Right atrium auricular region (tissue), 2 donors: ENCODE results near the gene CSTB. TPM values are rescaled to one million over a fixed set of nuclear protein-coding genes. Genes with fewer than 3 reads are reported as not detected.

Experiments used
- DNase-seq: peaks from one replicate; pipeline ENCODE4 v3.0.0-alpha.2; 2019; ENCODE audit warnings: low spot score
- H3K27ac ChIP-seq, 2 donors: fragments of 200-600 bp; sonication (generic); 1 replicate in 1 of 2; 2 replicates in 1 of 2; pipeline ENCODE4 v1.5.1; 2016 to 2019
- H3K27me3 ChIP-seq, 2 donors: fragments of 200-600 bp; sonication (generic); one replicate each; pipeline versions ENCODE4 v1.5.1 to v1.6.0; 2017 to 2019
- H3K36me3 ChIP-seq: fragments of 200-600 bp; sonication (generic); one replicate; pipeline ENCODE4 v1.5.1; 2016
- H3K4me1 ChIP-seq, 2 donors: fragments of 200-600 bp; sonication (generic); one replicate each; pipeline versions ENCODE4 v1.5.1 to v1.6.0; 2017 to 2019
- H3K4me3 ChIP-seq, 2 donors: fragments of 200-600 bp; sonication (generic); 1 replicate in 1 of 2; 2 replicates in 1 of 2; pipeline ENCODE4 v1.5.1; 2017 to 2019; ENCODE audit warnings: mild to moderate bottlenecking in 1 of 2, moderate library complexity in 1 of 2
- H3K9me3 ChIP-seq, 2 donors: fragments of 200-600 bp; sonication (generic); one replicate each; pipeline ENCODE4 v1.5.1; 2019
- total RNA-seq, 2 donors: library from RNA; depleted of rRNA; stranded (reverse); fragments of >200 nt; gene quantifications; one replicate each; pipeline ENCODE4 v1.1.0, GENCODE V29; 2016
- TF ChIP-seq, protein P1 (sequence below), 2 donors: fragments of 200-600 bp; sonication (generic); IDR thresholded peaks; one replicate each; pipeline ENCODE4 v1.5.1; 2019; ENCODE audit warnings: antibody characterized with exemption in 2 of 2

Gene CSTB
- total RNA-seq, 2 donors from 2014 or later = 8.3 to 8.4 TPM

DNA sequence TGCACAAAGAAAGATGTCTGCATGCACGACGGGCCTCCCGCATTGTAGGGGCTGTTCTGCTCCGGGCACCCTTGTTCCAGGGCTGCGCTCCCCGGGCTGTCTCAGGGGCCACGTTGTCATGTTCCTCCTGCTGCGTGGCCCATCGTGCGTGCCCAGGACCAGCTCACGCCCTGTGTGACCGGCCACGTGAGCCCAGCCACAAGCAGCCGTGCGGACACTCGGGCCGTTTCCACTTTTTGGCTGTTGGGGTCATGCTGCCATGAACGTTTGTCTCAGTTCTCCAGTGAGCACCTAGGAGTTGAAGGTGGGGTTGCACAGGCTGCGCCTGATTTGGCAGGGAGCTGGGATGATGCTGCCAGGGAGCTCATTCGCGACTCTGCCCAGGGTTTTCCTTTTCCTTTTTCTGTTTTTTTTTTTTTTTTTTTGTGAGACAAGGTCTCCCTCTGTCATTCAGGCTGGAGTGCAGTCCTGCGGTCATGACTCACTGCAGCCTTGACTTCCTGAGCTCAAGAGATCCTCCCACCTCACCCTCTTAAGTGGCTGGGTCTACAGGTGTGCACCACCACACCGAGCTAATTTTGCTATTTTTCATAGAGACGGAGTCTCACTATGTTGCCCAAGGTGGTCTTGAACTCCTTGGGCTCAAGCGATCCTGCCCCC lies 39.8 kb downstream of the CSTB start:
- no peaks in the 10 kb centered on the region for H3K27me3 ChIP-seq
- DNase-seq = no peak
- TF ChIP-seq, protein P1, sequence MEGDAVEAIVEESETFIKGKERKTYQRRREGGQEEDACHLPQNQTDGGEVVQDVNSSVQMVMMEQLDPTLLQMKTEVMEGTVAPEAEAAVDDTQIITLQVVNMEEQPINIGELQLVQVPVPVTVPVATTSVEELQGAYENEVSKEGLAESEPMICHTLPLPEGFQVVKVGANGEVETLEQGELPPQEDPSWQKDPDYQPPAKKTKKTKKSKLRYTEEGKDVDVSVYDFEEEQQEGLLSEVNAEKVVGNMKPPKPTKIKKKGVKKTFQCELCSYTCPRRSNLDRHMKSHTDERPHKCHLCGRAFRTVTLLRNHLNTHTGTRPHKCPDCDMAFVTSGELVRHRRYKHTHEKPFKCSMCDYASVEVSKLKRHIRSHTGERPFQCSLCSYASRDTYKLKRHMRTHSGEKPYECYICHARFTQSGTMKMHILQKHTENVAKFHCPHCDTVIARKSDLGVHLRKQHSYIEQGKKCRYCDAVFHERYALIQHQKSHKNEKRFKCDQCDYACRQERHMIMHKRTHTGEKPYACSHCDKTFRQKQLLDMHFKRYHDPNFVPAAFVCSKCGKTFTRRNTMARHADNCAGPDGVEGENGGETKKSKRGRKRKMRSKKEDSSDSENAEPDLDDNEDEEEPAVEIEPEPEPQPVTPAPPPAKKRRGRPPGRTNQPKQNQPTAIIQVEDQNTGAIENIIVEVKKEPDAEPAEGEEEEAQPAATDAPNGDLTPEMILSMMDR (IDR thresholded peaks at IDR 0.05) = no peak
- H3K4me1 ChIP-seq = peaks cover 0 to 35% of the 10 kb centered on the region in 2 donors
- no peaks in the 10 kb centered on the region for H3K36me3 ChIP-seq
- H3K9me3 ChIP-seq = no peaks in the 10 kb centered on the region
- H3K27ac ChIP-seq = no peak overlapping the region
- no peak overlapping the region for H3K4me3 ChIP-seq

DNA sequence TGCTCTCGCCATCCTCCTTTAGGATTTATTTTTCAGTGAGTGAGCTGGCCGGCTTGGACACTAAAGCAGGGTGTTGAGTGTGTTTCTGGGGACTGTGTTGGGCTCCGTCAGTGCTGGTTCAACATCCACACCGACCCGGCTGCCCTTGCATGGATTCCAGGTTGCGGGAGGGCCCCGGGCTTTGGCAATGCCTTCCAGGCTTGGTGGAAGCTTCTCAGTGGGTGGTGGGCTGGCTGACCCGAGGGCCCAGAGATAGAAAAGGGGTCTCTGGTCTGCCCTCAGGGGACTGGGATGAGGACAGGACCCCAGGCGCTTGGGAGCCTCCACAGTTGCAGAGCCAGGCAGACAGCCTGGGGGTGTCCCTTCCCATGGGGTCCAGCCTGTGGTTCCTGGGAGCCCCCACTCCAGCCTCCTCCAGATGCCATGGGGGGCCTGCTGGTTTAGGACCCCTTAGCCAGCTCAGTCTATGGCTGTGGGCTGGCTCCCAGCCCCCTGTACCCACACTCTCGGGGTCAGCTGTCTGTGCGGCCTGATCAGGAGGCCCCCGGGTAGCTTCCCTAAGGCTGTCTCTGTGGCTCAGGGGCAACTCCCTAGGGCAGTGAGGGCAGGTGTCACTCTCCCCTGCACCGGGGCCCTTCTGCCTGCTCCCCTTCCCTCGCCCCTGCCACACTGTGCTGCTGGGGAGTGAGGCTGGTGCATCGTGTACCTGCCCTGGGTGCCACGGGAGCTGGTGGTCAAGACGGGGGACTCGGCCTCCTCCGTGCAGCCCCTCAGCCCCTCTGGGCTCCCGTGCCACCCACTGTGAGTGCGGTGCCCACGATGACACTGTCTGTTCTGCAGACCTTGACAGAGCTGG lies 40.6 kb downstream of the CSTB start:
- peaks cover 0 to 32% of the 10 kb centered on the region in 2 donors for H3K4me1 ChIP-seq
- H3K27me3 ChIP-seq = no peaks in the 10 kb centered on the region
- TF ChIP-seq, protein P1 (IDR thresholded peaks at IDR 0.05) = no peak
- no peaks in the 10 kb centered on the region for H3K36me3 ChIP-seq
- no peak for DNase-seq
- H3K4me3 ChIP-seq = no peak overlapping the region
- H3K27ac ChIP-seq = no peak overlapping the region
- H3K9me3 ChIP-seq = no peaks in the 10 kb centered on the region

DNA sequence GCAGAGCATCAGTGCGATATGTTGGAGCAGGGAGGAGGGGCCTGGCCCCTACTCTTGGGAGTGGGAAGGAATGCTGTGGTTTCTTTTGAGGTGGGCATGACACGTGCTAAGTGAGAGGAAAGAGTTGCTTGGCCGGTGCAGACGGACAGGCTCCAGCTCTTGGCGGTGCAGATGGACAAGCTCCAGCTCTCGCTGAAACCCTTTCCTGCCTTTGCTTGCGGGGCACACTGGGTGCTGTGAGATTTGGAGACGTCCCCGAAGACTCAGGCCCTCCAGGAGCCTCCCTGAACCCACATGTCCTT lies 41.2 kb downstream of the CSTB start:
- TF ChIP-seq, protein P1 (IDR thresholded peaks at IDR 0.05) = no peak
- DNase-seq = no peak
- Histone ChIP-seq H3K4me3 (no peak overlapping the region), H3K4me1 (peaks cover 0 to 32% of the 10 kb centered on the region in 2 donors), H3K9me3 (no peaks in the 10 kb centered on the region), H3K27me3 (no peaks in the 10 kb centered on the region), H3K27ac (no peak overlapping the region), H3K36me3 (no peaks in the 10 kb centered on the region)

DNA sequence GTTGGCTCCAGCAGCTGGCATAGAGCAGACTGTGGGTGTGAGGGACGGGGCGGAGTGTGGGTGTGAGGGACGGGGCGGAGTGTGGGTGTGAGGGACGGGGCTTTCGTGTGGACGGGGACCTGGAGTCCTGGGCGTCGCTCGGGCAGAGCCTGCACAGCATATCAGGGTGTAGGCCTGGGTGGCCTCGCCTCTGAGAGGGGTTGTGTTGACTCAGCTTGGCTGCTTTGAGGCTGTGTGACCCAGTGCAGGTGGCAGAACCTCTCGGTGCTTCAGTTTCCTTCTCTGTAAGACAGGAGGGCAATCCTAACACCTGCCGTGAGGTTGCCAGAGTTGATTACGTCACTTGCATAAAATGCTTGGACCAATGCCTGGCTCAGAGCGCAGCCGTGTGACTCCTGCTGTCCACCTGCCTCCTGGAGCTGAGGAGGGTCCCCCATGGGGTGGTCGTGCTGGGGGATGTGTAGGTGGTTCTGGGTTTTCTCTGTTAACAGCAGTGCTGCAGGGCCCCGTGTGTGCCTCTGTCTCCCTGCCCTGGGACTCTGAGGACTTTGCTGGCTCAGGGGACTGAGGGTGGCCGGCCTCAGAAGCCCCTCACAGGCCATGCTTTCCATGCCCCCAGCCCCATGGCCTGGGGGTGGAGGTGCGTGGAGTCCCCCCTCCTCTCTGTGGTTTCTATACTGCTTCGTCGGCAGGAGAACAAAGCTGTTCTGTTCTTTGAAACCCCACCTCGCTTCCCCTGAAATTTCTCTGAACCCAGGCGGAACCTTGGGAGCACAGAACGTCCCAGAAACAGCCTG lies 41.8 kb downstream of the CSTB start:
- TF ChIP-seq, protein P1 (IDR thresholded peaks at IDR 0.05) = no peak
- DNase-seq = no peak
- H3K4me3 ChIP-seq = no peak overlapping the region
- no peaks in the 10 kb centered on the region for H3K9me3 ChIP-seq
- no peaks in the 10 kb centered on the region for H3K27me3 ChIP-seq
- no peaks in the 10 kb centered on the region for H3K36me3 ChIP-seq
- peaks cover 0 to 36% of the 10 kb centered on the region in 2 donors for H3K4me1 ChIP-seq
- no peak overlapping the region for H3K27ac ChIP-seq

DNA sequence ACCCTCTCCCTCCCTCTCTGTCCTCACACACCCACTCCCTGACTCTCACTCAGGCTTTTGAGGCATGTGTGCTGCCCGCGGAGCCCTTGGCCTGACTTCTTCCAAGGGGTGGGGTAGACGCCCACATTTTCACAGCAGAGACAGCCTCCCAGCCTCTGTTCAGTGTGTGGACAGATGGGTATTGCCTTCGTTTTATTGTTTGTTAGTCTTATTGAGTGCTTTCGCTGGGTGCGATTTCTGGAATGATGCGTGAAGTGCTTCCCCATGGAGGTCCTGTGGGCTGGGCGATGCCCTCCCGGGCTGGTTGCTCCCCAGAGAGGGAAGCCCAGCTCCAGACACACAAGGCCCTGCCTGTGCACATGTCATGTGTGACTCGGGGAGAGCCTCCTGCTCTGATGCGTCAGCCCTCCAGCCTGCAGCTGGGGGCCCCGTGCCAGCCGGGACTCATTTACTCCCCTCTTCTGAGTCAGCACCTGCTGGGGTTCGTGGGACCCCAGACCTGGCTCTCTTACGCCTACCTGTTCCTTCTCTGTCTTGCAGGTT lies 42.5 kb downstream of the CSTB start:
- Histone ChIP-seq H3K27ac (no peak overlapping the region), H3K36me3 (no peaks in the 10 kb centered on the region), H3K9me3 (no peaks in the 10 kb centered on the region), H3K27me3 (no peaks in the 10 kb centered on the region), H3K4me1 (peaks cover 0 to 43% of the 10 kb centered on the region in 2 donors), H3K4me3 (no peak overlapping the region)
- DNase-seq = no peak
- TF ChIP-seq, protein P1 (IDR thresholded peaks at IDR 0.05) = no peak
